Measurements from ENCODE around the gene ASCL3.
"Not testable (repeated sequence)": the region's sequence is repeated elsewhere in the genome, so short reads cannot be mapped to it uniquely, and the experiment has no call there.

Gene ASCL3

DNA sequence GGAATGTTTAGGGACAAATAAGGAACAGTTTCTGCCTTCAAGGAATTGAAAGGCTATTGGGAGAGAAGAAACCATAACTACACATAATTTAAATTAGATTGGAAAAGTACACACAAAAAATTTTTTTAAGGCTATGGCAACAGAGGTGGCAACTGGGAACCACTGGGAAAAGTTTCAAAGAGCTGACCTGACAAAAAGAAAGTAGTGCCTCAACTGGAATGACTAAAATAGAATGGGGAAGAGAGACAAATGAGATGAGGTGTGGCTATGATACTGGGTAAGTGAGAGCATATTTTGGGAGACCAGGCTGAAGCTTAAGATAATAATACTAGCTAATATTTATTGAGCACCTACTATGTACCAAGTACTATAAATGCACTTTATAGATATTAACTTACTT is 34.7 kb downstream of the ASCL3 start:
- no peak for DNase-seq

DNA sequence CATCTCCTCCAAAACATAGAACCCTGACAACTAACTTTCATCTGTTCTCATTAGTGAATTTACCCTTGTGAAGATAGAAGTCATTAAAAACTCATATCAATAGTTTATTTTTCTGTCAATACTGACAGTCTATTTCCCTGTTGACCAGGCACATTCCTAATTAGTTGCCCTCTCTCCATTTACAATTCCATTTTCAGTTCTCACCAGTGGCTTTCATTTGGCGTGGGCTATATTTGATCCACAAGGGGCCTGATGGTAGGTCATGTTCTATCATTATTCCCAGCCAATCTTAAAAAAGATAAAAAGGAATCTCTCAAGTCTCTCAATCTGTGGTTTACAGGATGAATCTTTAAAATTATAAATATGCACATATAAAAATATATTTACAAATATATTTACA is 35.7 kb downstream of the ASCL3 start:
- DNase-seq, result no peak

DNA sequence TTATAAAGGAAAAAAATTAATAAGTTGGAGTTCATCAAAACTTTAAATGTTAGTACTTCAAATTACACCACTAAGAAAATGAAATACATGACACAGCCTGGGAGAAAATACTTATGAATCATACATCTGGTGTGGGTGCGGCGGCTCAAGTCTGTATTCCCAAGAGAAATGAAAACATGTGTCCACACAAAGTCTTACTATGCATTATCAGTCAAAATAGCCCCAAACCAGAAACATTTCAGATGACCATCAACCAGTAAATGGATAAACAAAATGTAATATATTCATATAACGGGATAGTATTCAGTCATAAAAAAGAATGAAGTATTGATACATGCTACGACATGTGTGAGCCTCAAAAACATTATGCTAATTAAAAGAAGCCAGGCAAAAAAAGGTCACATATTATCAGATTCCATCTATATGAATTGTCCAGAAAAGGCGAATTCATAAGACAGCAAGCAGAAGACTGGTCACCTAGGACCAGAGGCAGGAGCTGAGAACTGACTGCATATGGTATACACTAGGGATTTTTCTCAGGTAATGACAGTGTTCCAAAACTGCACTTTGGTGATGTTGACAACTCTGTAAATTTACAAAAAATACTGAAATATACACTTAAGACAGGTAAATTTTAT is 37.2 kb downstream of the ASCL3 start:
- no peak for DNase-seq

DNA sequence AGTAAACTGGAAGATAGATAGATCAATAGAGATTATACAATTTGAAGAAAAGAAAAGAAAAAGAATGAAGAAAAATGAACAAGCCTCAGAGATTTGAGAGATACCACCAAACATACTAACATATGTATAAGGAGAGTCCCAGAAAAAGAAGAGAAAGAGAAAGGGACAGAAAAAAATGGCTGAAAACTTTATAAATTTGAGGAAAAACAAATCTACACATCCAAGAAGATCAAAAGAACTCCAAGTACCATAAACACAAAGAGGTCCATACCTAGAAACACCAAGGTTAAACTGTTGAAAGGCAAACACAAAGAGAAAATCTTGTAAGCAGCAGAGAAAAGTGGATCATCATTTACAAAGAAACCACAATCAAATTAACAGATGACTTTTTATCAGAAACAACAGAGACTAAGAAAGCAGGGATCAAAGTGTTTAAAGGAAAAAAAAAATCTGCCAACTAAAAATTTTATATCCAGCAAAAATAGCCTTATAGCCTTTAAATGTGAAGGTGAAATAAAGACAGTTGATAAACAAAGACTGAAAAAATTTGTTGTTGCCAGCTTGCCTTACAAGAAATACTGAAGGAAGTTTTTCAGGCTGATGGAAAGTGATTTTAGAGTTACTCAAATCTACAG is 43.6 kb downstream of the ASCL3 start:
- no peak for DNase-seq

DNA sequence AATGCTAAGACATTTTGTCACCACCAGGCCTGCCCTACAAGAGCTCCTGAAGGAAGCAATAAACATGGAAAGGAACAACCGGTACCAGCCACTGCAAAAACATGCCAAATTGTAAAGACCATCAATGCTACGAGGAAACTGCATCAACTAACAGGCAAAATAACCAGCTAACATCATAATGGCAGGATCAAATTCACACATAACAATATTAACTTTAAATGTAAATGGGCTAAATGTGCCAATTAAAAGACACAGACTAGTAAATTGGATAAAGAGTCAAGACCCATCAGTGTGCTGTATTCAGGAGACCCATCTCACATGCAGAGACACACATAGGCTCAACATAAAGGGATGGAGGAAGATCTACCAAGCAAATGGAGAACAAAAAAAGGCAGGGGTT is 51.6 kb downstream of the ASCL3 start:
- DNase-seq, result not testable (repeated sequence)

Measured in activated CD4-positive, alpha-beta T cell treated with anti-CD3 and anti-CD28 coated beads, Interleukin-2, amount 50 U/mL, for 1 hour (primary cell).